SK-N-SH (cell line): ENCODE measurements around the gene SPOCK1. TPM values are rescaled to one million over a fixed set of nuclear protein-coding genes. Genes with fewer than 3 reads are reported as not detected.

Experiments used
- CTCF ChIA-PET: fragments of 300-600, 350-600 bp; formaldehyde crosslinking; extraction: SDS; loops from one replicate; lab custom pipeline; 2021; lab: Yijun Ruan, JAX
- POLR2A ChIA-PET: fragments of 350-600 bp; sonication (Branson Sonifier 250); formaldehyde crosslinking; extraction: SDS; loops from one replicate; lab custom pipeline; 2020; ENCODE audit warnings: antibody characterized with exemption, inconsistent platforms; lab: Yijun Ruan, JAX
- DNase-seq: peaks from one replicate; pipeline ENCODE4 v3.0.0; 2012
- H2AFZ ChIP-seq: fragments of 200-600 bp; sonication (generic); 2 replicates; pipeline ENCODE4 v1.8.1; 2016; ENCODE audit warnings: antibody characterized with exemption, mild to moderate bottlenecking, low read depth
- H3F3A ChIP-seq: fragments of 200-600 bp; sonication (generic); replicated peaks from 2 replicates; pipeline ENCODE3; 2016; ENCODE audit warnings: antibody characterized with exemption, mild to moderate bottlenecking; ENCODE audit not compliant: insufficient read depth
- H3K27ac ChIP-seq, 2 experiments: fragments of 200-500 bp in 1 of 2; fragments of 200-600 bp in 1 of 2; sonication (Bioruptor generic) in 1 of 2; sonication (generic), shearing (Covaris generic) in 1 of 2; 2 replicates each; pipeline versions ENCODE4 v1.5.1 to v1.6.1; 2014 to 2016; ENCODE audit warnings: low read depth in 2 of 2, inconsistent platforms in 1 of 2, low read length in 1 of 2, mild to moderate bottlenecking in 1 of 2, mixed read lengths in 1 of 2
- H3K27me3 ChIP-seq: fragments of 200-600 bp; sonication (generic), shearing (Covaris generic); 2 replicates; pipeline ENCODE4 v1.6.1; 2016; ENCODE audit warnings: mixed run types; ENCODE audit not compliant: insufficient read depth
- H3K36me3 ChIP-seq, 2 experiments: fragments of 200-500 bp in 1 of 2; fragments of 200-600 bp in 1 of 2; sonication (Bioruptor generic) in 1 of 2; sonication (generic) in 1 of 2; replicated peaks in 1 of 2; 2 replicates each; pipeline versions ENCODE3 to v1.5.1; 2014 to 2016; ENCODE audit warnings: low read length in 1 of 2, mild to moderate bottlenecking in 1 of 2; ENCODE audit not compliant: insufficient read depth in 2 of 2, control insufficient read depth in 1 of 2
- H3K4me1 ChIP-seq, 2 experiments: fragments of 200-500 bp in 1 of 2; fragments of 200-600 bp in 1 of 2; sonication (Bioruptor generic) in 1 of 2; sonication (generic), shearing (Covaris generic) in 1 of 2; 2 replicates each; pipeline versions ENCODE4 v1.5.1 to v1.6.1; 2014 to 2016; ENCODE audit warnings: low read depth in 1 of 2, low read length in 1 of 2, mixed run types in 1 of 2; ENCODE audit not compliant: insufficient read depth in 2 of 2, control insufficient read depth in 1 of 2
- H3K4me2 ChIP-seq: fragments of 200-600 bp; sonication (generic), shearing (Covaris generic); 2 replicates; pipeline ENCODE4 v1.6.1; 2017; ENCODE audit warnings: mixed run types
- H3K4me3 ChIP-seq, 2 experiments: fragments of 200-500 bp in 1 of 2; fragments of 200-600 bp in 1 of 2; sonication (Bioruptor generic) in 1 of 2; sonication (generic), shearing (Covaris generic) in 1 of 2; 2 replicates each; pipeline versions ENCODE4 v1.5.1 to v1.8.1; 2014 to 2016; ENCODE audit warnings: low read depth in 2 of 2, inconsistent platforms in 1 of 2, low read length in 1 of 2, mild to moderate bottlenecking in 1 of 2, mixed read lengths in 1 of 2, moderate library complexity in 1 of 2
- H3K79me2 ChIP-seq: fragments of 200-600 bp; sonication (generic); 2 replicates; pipeline ENCODE4 v1.8.1; 2017; ENCODE audit warnings: mild to moderate bottlenecking; ENCODE audit not compliant: insufficient read depth
- H3K9ac ChIP-seq: fragments of 200-600 bp; sonication (generic); 2 replicates; pipeline ENCODE4 v1.6.1; 2017; ENCODE audit warnings: mixed run types
- H3K9me2 ChIP-seq: fragments of 200-600 bp; sonication (generic); 2 replicates; pipeline ENCODE4 v1.6.1; 2017; ENCODE audit warnings: mixed run types
- H3K9me3 ChIP-seq: fragments of 200-600 bp; sonication (generic); 2 replicates; pipeline ENCODE4 v1.6.1; 2017; ENCODE audit warnings: mixed run types, mild to moderate bottlenecking, moderate library complexity
- H4K20me1 ChIP-seq: fragments of 200-600 bp; sonication (generic); 2 replicates; pipeline ENCODE4 v1.6.1; 2017; ENCODE audit warnings: mild to moderate bottlenecking, mixed run types; ENCODE audit not compliant: insufficient read depth
- CHD2 ChIP-seq: fragments of 150-350 bp; IDR thresholded peaks from 2 replicates; pipeline ENCODE4 v1.6.1; 2018; ENCODE audit warnings: low read length; ENCODE audit not compliant: partially characterized antibody
- CTCF ChIP-seq: fragments of 200-600 bp; sonication (generic); IDR thresholded peaks from 2 replicates; pipeline ENCODE4 v1.6.1; 2017; ENCODE audit warnings: antibody characterized with exemption, mild to moderate bottlenecking, moderate library complexity
- ELF1 ChIP-seq: IDR thresholded peaks from 2 replicates; pipeline ENCODE4 v1.4.0; 2012
- EP300 ChIP-seq, 2 experiments: IDR thresholded peaks; 2 replicates each; pipeline versions ENCODE4 v1.4.0 to v1.6.1; 2012; ENCODE audit warnings: borderline replicate concordance in 1 of 2, low read depth in 1 of 2, low read length in 1 of 2
- FOSL2 ChIP-seq: IDR thresholded peaks from 2 replicates; pipeline ENCODE4 v1.4.0; 2012; ENCODE audit warnings: low read depth, mild to moderate bottlenecking, moderate library complexity, borderline replicate concordance
- FOXJ3 ChIP-seq: sonication (generic); formaldehyde crosslinking; IDR thresholded peaks from 2 replicates; pipeline ENCODE4 v1.5.1; 2020; ENCODE audit warnings: mild to moderate bottlenecking, missing genetic modification reagents
- FOXM1 ChIP-seq: IDR thresholded peaks from 2 replicates; pipeline ENCODE4 v1.4.0; 2012; ENCODE audit warnings: low read depth, mild to moderate bottlenecking
- GABPA ChIP-seq: IDR thresholded peaks from 2 replicates; pipeline ENCODE4 v1.4.0; 2012; ENCODE audit warnings: low read depth, mild to moderate bottlenecking
- GATA2 ChIP-seq: sonication (generic); formaldehyde crosslinking; IDR thresholded peaks from 2 replicates; pipeline ENCODE4 v1.5.0; 2020; ENCODE audit warnings: mild to moderate bottlenecking, missing genetic modification reagents
- JUND ChIP-seq: IDR thresholded peaks from 2 replicates; pipeline ENCODE4 v1.4.0; 2012
- MEF2A ChIP-seq: IDR thresholded peaks from 2 replicates; pipeline ENCODE4 v1.4.0; 2012; ENCODE audit warnings: low read depth, borderline replicate concordance
- MXI1 ChIP-seq: IDR thresholded peaks from 2 replicates; pipeline ENCODE4 v1.6.1; 2012; ENCODE audit warnings: mild to moderate bottlenecking, low read depth, low read length, improper control_type of control experiment
- NFIC ChIP-seq: IDR thresholded peaks from 2 replicates; pipeline ENCODE4 v1.4.0; 2012; ENCODE audit warnings: borderline replicate concordance
- PBX3 ChIP-seq: IDR thresholded peaks from 2 replicates; pipeline ENCODE4; 2012
- RAD21 ChIP-seq: IDR thresholded peaks from 2 replicates; pipeline ENCODE4 v1.6.1; 2012; ENCODE audit warnings: mild to moderate bottlenecking, low read length
- RCOR1 ChIP-seq: fragments of 150-350 bp; IDR thresholded peaks from 2 replicates; pipeline ENCODE4 v1.6.1; 2017; ENCODE audit warnings: antibody characterized with exemption, low read length
- RXRA ChIP-seq: IDR thresholded peaks from 2 replicates; pipeline ENCODE4 v1.4.0; 2012; ENCODE audit warnings: low read depth, mild to moderate bottlenecking, borderline replicate concordance
- WGBS: methylation state at CpG from one replicate; pipeline ENCODE4 v1.1.6; 2017; ENCODE audit warnings: low lambda C conversion rate; 5-methylcytosine and 5-hydroxymethylcytosine counted together
- polyA plus RNA-seq, 3 experiments: library from polyadenylated mRNA; depleted of rRNA; stranded (reverse); fragments of >200 nt; gene quantifications; 2 replicates each; pipeline ENCODE4 v1.2.3, GENCODE V29; 2012

Gene SPOCK1
- polyA plus RNA-seq, 1 of the 3 experiments (the other 2 are of a cell fraction) = 11.3 TPM

GRCh38 chr5:137156180-137156579, 342.9 kb downstream of the SPOCK1 start (continued):
- no peak for TF ChIP-seq CTCF
- no peak for TF ChIP-seq RCOR1
- no peak for TF ChIP-seq GATA2 (CRISPR knock-in tag)

- no peaks in the 10 kb centered on the region for H3K36me3 ChIP-seq
- H3K27me3 ChIP-seq = no peaks in the 10 kb centered on the region
- DNase-seq = no peak
- no peaks in the 10 kb centered on the region for H4K20me1 ChIP-seq
- peaks cover 0 to 3% of the 10 kb centered on the region in 2 experiments; a peak in 1 of 4 replicates for H3K4me1 ChIP-seq
- no peak overlapping the region for H3K9ac ChIP-seq
- TF ChIP-seq MXI1 (no peak), ELF1 (no peak), PBX3 (no peak), RAD21 (no peak), EP300 (IDR thresholded peaks at IDR 0.05; ENCODE audit: borderline replicate concordance in 1 of 2, low read depth in 1 of 2, low read length in 1 of 2) (no peak), GABPA (no peak), FOXJ3 (no peak), FOSL2 (no peak), MEF2A (no peak), RCOR1 (no peak), NFIC (no peak)
- TF ChIP-seq, all 33 proteins: peak for 0
- ChIA-PET POLR2A (no interaction called here), CTCF (no interaction called here)
- no peaks in the 10 kb centered on the region for H3K9me3 ChIP-seq
- no peak overlapping the region for H3K4me3 ChIP-seq
- H2AFZ ChIP-seq = no peak overlapping the region
- 49% methylated on average over 6 of the region's 6 CpGs for WGBS
- no peak overlapping the region for H3K27ac ChIP-seq
- H3K79me2 ChIP-seq = no peaks in the 10 kb centered on the region
- no peaks in the 10 kb centered on the region for H3F3A ChIP-seq
- H3K9me2 ChIP-seq = no peaks in the 10 kb centered on the region
- H3K4me2 ChIP-seq = no peak overlapping the region
These were observed 343.7 kb downstream of the SPOCK1 start for GRCh38 chr5:137155261-137156000.

- ChIA-PET CTCF (no interaction called here), POLR2A (no interaction called here)
- H3K27ac ChIP-seq = no peak overlapping the region
- H3K36me3 ChIP-seq = no peaks in the 10 kb centered on the region
- peaks cover 0 to 5% of the 10 kb centered on the region in 2 experiments; a peak in 1 of 4 replicates for H3K4me1 ChIP-seq
- DNase-seq = no peak
- no peaks in the 10 kb centered on the region for H4K20me1 ChIP-seq
- H3K4me2 ChIP-seq = no peak overlapping the region
- H3F3A ChIP-seq = no peaks in the 10 kb centered on the region
- H3K27me3 ChIP-seq = no peaks in the 10 kb centered on the region
- no peak overlapping the region for H3K9ac ChIP-seq
- WGBS = 70% methylated on average over 3 of the region's 3 CpGs
- no peak overlapping the region for H2AFZ ChIP-seq
- TF ChIP-seq NFIC (no peak), CHD2 (no peak), RXRA (no peak), GATA2 (CRISPR knock-in tag) (no peak), FOXM1 (no peak), JUND (no peak), GABPA (no peak)
- TF ChIP-seq, all 33 proteins: peak for 0
- Histone ChIP-seq H3K4me3 (no peak overlapping the region), H3K9me3 (no peaks in the 10 kb centered on the region), H3K9me2 (no peaks in the 10 kb centered on the region), H3K79me2 (no peaks in the 10 kb centered on the region)
These were observed 346.5 kb downstream of the SPOCK1 start for GRCh38 chr5:137152616-137153015.
